Mesenteric fat pad (tissue), 1 donor: Measurements from ENCODE around the gene TEX14. TPM values are rescaled to one million over a fixed set of nuclear protein-coding genes. Genes with fewer than 3 reads are reported as not detected.
"Not testable (repeated sequence)": the region's sequence is repeated elsewhere in the genome, so short reads cannot be mapped to it uniquely, and the experiment has no call there.

Source experiments
- DNase-seq: peaks from one replicate; pipeline ENCODE4 v3.0.0-alpha.2; 2020; ENCODE audit warnings: low spot score
- total RNA-seq: library from RNA; stranded (reverse); fragmentation: NEBNext Ultra II Directional; extraction: Animal tissue kit (Norgen Biotek cat#: 25700); gene quantifications from one replicate; pipeline ENCODE4 v1.2.1, GENCODE V29; 2021
- donor health status: DM: yes; HTN: yes; CAD: no.

The TEX14 gene
- total RNA-seq, 1 donor from 2014 or later, result 0.10 TPM

DNA sequence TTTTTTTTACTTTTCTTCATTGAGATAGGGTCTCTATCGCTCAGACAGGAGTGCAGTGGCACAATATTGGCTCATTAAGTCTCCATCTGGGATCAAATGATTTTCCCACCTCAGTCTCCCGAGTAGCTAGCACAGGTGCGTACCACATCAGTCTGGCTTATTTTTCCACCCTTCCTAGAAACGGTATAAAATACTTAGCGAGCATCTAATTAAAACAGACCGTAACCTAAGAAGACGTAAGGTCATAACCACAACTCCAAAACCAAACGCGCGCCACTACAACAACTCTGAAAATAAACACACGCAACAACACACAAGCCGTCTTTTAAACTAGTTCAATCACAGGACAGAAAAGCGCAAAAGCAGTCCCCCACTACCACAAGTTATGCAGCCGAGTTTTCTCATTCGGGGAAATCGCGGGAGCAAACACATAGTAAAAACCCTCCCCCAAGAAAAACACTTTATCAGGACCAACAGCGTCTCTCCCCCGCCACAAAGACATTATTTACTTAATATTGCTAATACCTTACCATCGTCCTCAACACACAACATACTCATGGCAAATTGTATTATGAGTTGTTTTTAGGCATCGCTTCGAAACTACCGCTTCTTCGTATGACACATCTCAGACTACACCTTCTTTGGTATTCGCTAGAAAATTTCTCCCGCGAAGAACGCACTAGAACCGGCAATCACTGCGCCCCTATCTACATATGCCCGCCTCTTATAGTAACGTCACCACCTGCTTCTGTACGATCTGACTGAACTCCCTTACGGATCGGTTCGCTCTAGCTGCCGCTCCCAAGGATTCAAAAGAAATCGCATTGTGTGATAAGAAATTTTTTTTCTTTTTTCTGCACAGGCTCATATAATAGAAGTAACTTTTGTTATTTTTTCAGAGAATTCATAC, 32.8 kb downstream of the TEX14 start:
- no peak for DNase-seq

DNA sequence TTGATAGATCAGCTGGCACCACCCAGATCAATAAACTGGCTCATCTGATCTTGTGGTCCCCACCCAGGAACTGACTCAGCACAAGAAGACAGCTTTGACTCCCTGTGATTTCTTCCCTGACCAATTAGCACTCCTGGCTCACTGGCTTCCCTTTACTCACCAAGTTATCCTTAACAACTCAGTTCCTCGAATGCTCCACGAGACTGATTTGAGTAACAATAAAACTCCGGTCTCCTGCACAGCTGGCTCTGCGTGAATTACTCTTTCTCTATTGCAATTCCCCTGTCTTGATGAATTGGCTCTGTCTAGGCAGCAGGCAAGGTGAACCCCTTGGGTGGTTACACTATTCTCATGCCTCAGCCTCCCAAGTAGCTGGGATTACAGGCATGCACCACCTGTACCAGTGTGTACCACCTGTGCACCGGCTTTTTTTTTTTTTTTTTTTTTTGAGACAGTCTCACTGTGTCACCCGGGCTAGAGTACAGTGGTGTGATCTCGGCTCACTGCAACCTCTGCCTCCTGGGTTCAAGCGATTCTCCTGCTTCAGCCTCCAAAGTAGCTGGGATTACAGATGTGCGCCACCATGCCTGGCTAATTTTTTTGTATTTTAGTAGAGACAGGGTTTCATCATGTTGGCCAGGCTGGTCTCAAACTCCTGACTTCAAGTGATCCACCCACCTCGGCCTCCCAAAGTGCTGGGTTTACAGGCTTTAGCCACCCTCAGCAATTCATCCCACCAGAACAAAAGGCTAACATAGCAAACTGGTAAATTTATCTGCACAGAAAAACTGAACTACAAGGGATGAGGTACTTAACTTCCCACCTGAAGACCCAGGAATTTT, 33.7 kb downstream of the TEX14 start:
- not testable (repeated sequence) for DNase-seq

DNA sequence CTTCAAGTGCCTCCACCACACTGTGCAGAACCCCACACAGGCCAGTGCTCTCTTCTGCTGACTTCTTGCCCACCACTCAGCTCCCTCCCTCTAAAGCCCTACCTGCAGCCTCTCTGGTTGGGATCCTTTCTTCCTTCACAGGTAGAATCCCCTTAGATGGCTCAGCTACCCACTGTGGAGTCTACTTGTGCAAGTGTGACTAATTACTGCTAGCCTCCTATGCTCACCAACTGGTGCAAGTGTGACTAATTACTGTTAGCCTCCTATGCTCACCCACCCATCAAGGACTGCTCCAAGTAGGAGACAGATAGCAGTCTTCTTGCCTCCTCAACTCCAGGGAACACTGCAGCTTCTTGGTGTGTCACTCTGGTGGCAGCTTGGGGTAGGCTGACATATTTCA, 43.6 kb downstream of the TEX14 start:
- DNase-seq, result no peak

DNA sequence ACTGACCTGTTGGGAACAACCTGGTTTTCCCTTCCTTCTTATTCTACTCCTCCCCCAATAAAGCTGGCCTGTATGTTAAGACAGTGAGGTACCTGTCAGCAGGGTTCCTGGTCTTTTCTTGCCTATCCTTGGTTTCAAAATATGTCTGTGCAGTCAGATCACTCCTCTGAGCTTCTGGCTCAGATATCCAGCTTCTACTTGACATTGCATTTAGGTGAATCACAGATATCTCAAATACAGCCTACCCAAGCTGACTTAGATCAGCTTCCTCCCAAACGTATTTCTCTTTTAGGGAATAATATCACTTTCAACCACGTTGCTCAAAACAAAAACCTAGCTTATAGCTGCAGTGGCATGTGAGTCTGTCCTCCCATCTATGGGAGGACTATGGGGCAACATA, 48.7 kb downstream of the TEX14 start:
- no peak for DNase-seq

DNA sequence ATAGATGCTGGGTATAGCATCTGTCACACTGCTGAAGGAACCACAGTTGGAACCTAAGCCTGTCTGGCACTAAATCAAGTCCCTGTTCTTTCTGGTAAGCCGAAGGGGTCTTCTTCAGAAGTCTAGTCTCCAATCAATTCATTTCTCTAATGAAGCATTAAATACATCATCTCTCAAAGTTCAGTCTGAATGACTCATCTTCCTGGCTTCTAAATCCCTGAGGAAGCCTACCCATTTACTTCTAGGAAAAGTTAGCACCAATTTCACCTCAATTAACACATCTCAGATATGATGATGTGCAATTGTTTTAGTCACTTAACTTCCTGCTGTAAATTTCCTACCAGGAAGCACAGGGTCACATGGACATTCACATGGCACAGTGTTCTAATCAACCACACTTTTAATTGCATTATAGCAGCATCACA, 49.9 kb downstream of the TEX14 start:
- DNase-seq, result no peak

DNA sequence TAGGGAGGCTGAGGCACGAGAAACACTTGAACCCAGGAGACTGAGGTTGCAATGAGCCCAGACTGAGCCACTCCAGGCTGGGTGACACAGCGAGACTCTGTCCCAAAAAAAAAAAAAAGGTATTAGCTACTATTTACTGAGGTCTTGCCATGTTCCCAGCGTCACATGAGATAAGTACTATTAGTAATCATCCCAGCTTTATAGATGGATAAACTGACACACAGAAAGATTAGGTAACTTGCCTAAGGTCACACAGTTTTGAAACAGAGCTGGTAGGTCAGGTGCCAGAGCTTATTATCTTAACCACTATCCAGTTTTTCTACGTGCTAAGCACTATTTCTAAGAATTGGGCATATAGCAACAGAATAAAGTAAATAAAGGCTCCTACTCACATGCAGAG, 51.6 kb downstream of the TEX14 start:
- DNase-seq, result no peak

DNA sequence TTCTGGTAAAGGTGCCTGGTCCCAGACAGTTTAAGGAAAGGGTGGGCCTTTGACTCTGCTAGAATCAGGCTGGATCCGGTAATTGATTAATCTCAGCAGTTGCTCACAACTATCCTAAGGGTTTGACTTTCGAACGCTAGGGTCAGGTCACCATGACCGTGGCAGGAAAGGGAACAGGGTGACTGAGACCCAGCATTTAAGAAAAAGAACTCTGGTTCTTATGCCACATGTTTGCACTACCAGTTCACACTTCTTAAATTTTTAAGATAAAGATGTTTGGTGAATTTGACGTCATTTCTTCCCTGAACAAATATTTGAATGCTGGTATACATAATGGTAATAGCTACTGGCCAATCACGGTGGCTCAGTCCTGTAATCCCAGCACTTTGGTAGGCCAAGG, 52.2 kb downstream of the TEX14 start:
- DNase-seq, result no peak

DNA sequence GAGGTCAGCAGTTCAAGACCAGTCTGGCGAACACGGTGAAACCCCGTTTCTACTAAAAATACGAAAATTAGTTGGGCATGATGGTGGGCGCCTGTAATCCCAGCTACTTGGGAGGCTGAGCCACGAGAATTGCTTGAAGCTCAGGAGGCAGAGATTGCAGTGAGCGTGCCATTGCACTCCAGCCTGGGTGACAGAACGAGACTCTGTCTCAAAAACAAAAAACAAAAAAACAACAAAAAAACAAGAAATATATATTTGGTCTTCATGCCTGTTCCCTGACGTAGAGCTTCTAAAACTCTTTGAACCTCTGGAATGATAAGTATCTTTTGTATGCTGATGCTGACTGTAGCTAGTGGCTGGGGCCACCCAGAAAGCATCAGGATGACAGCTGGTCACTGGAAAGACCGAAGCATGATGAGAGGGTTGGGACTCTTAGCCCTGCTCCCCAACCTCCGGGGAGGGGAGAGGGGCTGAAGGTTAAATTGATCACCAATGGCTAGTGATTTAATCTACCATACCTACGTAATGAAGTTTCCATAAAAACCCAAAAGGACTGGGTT, 54.8 kb downstream of the TEX14 start:
- DNase-seq, result no peak

DNA sequence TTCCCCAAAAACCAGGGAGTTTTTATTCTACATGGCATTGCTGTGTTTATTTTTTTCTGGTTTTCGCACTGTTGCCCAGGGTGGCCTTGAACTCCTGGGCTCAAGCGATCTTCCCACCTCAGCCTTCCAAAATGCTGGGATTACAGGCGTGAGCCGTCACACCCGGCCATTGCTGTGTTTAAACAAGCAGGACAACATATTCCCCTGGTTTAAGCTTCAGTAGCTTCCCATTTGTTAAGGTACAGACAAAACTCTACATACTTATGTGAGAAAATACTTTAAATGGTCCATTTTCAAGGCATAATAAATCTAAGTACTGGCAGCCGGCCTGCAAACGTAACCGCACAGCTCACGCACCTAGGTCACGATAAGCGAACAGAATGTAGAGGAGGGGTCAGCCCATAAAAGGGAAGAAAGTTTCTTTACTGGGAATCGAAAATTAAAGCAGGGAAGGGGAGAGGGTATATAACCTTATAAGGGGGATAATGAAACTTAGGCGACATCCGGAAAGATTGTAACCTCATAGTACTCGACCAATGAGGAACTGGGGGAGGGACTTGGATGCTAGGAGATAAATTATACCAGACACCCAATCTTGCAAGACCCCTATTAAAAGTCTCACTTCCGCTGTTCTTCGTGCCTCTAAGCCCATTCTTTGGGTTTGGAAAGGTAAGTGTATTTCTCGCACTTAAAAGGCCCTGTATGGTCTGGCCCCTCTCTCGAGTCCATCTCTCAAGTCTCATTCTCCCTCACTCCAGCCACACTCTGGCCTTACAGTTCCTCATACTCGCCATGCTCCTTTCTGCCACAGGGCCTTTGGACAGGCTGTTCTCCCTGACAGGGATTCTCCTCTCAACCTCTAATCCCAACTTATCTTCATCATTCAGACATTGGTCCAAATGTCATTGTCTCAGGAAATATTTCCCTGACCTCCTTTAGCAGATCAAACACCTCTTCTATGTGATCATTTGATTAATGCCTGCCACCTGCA, 59.2 kb downstream of the TEX14 start:
- DNase-seq, result no peak

DNA sequence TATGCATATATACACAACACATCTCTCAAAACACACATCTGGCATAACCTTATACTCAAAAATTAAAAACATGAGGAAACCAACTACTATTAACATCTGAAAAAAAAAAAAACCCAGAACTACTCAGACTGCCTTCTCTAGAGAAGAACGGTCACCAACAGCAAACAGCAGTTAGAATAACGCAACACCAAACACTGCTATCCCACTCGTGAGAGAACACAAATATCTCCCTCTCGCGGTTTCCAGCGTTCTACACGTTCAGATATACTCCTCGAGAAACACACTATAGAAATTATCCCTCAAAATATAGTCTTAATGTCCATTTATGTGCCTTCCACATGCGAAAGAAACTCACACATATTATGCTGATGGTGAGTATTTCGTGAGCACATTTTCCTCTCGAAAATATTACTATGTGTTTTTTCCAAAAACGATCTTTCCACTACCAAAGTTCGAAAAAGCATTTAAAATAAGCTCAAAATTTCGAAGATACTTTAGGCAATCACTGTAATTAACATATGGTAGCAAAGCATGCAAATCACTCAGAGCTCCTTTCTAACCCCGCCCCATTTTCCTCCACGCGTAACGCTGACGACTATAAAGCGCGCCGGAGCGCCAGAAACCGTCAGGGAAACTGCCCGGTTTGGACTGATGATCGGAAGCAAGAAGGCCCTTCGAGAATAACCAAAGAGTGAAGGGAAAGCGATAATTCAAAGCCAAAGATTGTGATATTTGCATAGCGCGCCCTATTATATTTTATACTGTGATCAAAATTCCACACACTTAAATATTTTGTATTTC, 60.1 kb downstream of the TEX14 start:
- DNase-seq, result peak; percentile 97

DNA sequence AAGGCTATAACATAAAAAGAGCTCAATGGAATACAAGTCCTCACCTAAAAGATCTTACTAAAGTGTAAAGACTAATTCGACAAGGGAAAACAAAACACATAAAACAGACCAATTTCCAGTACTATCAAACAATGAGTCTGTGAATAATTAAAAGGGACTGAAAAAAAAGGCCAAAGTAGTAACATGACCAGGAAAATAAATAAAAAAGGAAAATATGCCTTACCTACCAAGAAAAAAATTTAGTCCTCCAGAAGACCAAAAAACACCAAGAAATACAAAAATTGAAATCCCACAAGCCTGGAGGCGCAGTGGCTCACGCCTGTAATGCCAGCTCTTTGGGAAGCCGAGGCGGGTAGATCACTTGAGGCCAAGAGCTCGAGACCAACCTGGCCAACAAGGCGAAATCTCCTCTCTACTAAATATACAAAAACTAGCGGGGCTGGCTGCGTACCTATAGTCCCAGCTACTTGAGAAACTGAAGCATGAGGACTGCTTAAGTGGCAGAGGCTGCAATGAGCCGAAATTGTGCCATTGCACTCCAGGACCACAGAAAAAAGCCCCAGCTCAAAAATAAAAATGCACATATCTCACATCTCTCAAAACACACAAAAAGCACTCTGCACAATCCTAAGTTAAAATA, 60.8 kb downstream of the TEX14 start:
- no peak for DNase-seq

DNA sequence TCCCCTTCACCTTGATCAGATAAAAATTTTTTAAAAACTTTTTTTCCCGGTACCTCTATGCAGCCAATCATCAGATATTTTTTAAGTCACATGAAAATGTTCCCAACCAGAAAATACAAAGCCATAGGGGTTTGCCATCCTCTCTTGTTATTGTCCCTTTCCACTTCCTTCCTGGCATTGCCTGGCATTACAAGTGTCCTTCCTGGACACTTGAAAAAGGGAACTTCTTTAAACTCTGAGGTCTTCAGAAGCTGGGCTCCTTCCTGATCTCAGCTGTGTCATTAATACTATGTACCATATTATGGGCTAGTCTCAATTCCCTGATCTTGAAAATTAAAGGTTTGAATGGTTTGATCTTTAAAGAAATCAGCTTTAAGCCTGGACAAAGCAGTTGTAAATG, 64.9 kb downstream of the TEX14 start:
- no peak for DNase-seq

DNA sequence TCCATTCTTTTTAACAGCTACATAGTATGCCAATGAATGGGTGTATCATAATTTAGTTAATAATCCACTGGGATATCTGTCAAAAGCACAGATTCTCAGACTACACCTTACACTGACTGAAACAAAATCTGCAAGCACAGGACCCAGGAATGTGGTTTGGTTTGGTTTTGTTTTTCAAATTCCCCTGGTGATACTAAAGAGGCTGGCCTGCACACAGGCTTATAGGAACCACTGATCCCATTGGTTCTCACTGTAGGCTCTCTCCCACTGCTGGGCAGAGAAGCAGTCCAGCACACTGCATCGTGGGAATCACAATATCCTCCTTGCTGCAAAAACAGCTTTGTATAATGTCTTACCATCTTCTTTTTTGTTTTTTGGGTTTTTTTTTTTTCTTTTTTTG, 67.1 kb downstream of the TEX14 start:
- no peak for DNase-seq

DNA sequence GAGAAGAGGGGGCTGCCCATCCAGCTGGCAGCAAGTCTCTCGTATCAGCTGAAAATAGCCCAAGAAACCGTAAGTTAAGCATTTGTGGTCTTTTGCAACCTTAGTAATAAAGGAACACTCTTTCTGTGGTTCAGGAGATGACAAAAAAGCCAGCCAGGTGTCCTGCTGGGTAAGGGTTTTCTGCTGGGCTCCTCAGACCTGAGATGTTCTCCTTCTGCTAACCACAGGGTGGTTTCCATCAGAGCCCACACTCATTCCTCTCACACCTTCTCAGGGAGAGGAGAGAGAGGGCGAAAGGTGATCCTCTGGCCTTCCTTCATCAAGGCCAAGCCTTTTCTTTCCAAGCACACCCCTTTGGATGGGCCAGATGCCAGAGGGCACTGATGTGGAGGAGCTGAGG, 70.7 kb downstream of the TEX14 start:
- no peak for DNase-seq

DNA sequence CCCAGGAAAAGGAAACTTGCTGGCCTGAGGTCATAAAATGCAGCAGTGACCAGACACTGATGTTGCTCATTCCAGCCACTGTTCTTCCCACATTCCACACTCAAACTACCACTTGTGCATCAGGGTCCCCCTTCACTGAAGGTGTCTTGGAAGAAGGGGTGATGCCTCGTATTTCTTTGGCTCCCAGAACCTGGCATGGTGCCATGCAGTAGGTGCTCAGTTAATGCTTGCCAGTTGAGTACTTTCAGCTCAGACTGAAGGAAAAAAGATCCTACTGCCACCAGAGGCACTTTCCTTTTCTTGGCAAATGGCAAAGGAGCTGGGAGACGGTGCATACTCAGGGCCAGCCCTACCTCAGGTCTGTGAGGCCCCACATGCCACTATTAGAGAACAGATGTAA, 73.5 kb downstream of the TEX14 start:
- no peak for DNase-seq

DNA sequence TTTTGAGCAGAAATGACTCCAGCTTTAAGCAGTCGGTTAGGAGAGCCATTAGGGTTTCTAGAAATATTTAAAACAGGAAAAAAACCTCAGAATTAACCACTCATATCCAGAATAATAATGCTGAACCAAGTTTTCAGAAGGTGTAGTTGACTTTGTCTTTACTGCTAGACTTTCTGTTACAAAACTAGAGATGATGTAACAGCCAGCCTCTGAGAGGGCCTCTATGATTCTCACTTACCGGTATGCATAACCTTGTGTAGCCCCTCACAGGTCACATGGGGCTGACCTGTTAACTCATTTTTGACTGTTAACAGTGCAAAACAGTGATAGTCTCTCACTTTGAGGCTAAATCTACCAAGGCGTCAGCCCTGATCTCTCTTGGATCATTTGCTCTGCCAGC, 74.3 kb downstream of the TEX14 start:
- no peak for DNase-seq

DNA sequence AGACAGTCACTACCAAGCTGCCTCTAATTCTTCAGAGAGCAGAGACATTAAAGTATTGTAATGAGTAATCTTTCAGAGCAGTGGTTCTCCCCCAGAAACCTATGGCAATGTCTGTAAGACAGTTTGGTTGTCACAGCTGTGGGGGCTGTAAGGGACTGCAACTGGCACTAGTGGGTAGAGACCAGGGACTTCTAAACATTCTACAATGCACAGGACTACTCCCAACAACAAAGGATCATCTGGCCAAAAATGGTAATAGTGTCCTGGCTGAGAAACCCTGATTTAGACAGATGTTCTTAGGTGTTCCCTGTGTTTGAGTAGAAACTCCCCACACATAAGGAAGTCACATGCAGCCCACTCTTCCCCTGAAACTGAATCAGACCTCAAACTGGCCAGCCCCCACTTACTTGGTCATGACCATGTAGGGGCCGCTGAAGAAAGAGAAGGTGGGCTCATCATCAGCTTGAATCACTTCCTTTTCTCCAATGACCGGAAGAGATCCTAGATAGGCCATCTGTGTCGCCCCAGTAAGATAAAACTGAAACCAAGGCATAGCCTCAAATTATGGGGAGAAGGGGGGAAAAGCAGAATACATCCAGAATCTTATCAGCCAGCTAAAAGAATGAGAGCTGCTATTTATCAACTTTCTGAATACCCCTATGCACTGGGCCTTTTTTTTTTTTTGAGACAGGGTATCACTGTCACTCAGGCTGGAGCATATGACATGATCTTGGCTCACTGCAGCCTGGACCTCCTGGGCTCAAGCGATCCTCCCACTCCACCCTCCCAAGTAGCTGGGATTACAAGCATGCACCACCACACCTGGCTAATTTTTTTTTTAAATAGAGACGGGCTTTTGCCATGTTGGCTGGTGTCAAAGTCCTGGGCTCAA, 75.8 kb downstream of the TEX14 start:
- DNase-seq, result no peak

DNA sequence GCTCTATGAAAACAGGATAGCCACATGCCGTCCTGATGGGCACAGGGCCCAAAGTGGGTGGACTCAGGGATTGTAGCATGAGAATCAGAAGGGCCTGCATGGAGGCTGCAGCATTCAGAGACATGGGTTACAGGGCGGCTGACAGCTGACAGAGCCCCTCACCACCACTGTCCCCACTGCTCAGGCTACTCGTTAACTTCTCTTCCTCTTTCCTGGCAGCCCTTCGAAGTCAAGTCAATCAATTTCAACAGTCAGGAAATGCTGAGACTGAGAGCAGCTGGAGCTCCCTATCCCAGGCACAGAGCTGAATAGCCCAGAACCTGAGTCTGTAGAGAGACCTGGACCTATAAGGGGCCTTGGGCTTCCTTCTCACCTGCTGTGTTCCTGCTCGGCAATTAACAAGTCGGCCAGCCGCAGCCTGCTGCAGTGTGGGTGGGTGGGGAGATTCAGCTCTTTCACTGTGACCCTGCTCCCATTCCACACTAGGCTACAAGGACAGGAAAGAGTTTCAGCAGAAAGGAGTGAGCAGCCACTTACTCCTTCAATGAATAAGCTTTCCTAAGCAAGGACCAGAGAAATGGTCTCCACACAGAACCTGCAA, 76.9 kb downstream of the TEX14 start:
- DNase-seq, result no peak
